PC-3 (cell line): Measurements from ENCODE around the gene CRYBG3.

Experiments
- CTCF ChIP-seq: fragments of 300-600 bp; sonication (generic); conservative IDR thresholded peaks from 2 replicates; pipeline ENCODE4 v1.5.1; 2017; ENCODE audit warnings: antibody characterized with exemption, low read depth, mild to moderate bottlenecking, low read length
- EZH2 ChIP-seq: fragments of 300-600 bp; sonication (generic); IDR thresholded peaks from one replicate; pipeline ENCODE4 v1.6.1; 2017; ENCODE audit warnings: antibody characterized with exemption, mild to moderate bottlenecking, low read length; ENCODE audit not compliant: unreplicated experiment
- EZH2phosphoT487 ChIP-seq: fragments of 300-600 bp; sonication (generic); IDR thresholded peaks from 2 replicates; pipeline ENCODE4 v1.6.1; 2018; ENCODE audit warnings: mild to moderate bottlenecking, antibody characterized with exemption, low read length, borderline replicate concordance

- TF ChIP-seq CTCF (no peak), EZH2phosphoT487 (no peak), EZH2 (no peak)
Measured at GRCh38 chr3:97960551-97960950, 138.7 kb downstream of the CRYBG3 start.
